ENCODE results near the gene PPTC7. TPM values are rescaled to one million over a fixed set of nuclear protein-coding genes. Genes with fewer than 3 reads are reported as not detected.
"Not testable (repeated sequence)": the region's sequence is repeated elsewhere in the genome, so short reads cannot be mapped to it uniquely, and the experiment has no call there.

The PPTC7 gene
- total RNA-seq, 1 donor from 2014 or later = 12.3 TPM

- peaks cover 0 to 10% of the 10 kb centered on the region in 2 donors for H3K9me3 ChIP-seq
- no peaks in the 10 kb centered on the region for H3K27me3 ChIP-seq
- H3K36me3 ChIP-seq = no peaks in the 10 kb centered on the region
- intact Hi-C loops (cut with DNase I) = no loop called here
- TF ChIP-seq CTCF (IDR thresholded peaks at IDR 0.05) = no peak
- H3K27ac ChIP-seq = no peak overlapping the region
- H3K4me1 ChIP-seq = no peaks in the 10 kb centered on the region
- no peak for DNase-seq (ENCODE audit: low spot score in 2 of 2)
- no peak overlapping the region for H3K4me3 ChIP-seq
Observed at GRCh38 chr12:110574044-110574443, 9.1 kb downstream of the PPTC7 start.

GRCh38 chr12:110570798-110571197 is 12.3 kb downstream of the PPTC7 start:
- H3K9me3 ChIP-seq; H3K36me3 ChIP-seq; H3K27ac ChIP-seq; intact Hi-C loops (cut with DNase I); DNase-seq (ENCODE audit: low spot score in 2 of 2); H3K4me1 ChIP-seq; H3K4me3 ChIP-seq; H3K27me3 ChIP-seq: not testable (repeated sequence)

GRCh38 chr12:110569838-110570237 is 13.3 kb downstream of the PPTC7 start:
- H3K36me3 ChIP-seq; intact Hi-C loops (cut with DNase I); H3K27me3 ChIP-seq; H3K27ac ChIP-seq; H3K4me3 ChIP-seq; DNase-seq (ENCODE audit: low spot score in 2 of 2); H3K9me3 ChIP-seq; H3K4me1 ChIP-seq: not testable (repeated sequence)

- TF ChIP-seq CTCF (IDR thresholded peaks at IDR 0.05) = no peak
- intact Hi-C loops (cut with DNase I) = no loop called here
- no peak overlapping the region for H3K27ac ChIP-seq
- H3K27me3 ChIP-seq = no peaks in the 10 kb centered on the region
- H3K4me3 ChIP-seq = no peak overlapping the region
- no peak for DNase-seq (ENCODE audit: low spot score in 2 of 2)
- no peaks in the 10 kb centered on the region for H3K36me3 ChIP-seq
- H3K9me3 ChIP-seq = peaks cover 0 to 10% of the 10 kb centered on the region in 2 donors
- peaks cover 5 to 6% of the 10 kb centered on the region in 2 donors for H3K4me1 ChIP-seq
Observed at GRCh38 chr12:110568752-110569151, 14.4 kb downstream of the PPTC7 start.

- Histone ChIP-seq H3K36me3 (no peaks in the 10 kb centered on the region), H3K27ac (no peak overlapping the region), H3K4me3 (no peak overlapping the region), H3K27me3 (no peaks in the 10 kb centered on the region), H3K9me3 (peaks cover 0 to 8% of the 10 kb centered on the region in 2 donors), H3K4me1 (peaks cover 5 to 8% of the 10 kb centered on the region in 2 donors)
- TF ChIP-seq CTCF (IDR thresholded peaks at IDR 0.05) = no peak
- DNase-seq (ENCODE audit: low spot score in 2 of 2) = no peak
- intact Hi-C loops (cut with DNase I) = no loop called here
Observed at GRCh38 chr12:110566993-110567392, 16.1 kb downstream of the PPTC7 start.

GRCh38 chr12:110565894-110566871 is 16.9 kb downstream of the PPTC7 start:
- no peak for TF ChIP-seq CTCF (IDR thresholded peaks at IDR 0.05)

More at GRCh38 chr12:110565894-110566871, 16.9 kb downstream of the PPTC7 start:
- Histone ChIP-seq H3K9me3 (no peaks in the 10 kb centered on the region), H3K4me3 (no peak overlapping the region), H3K27me3 (no peaks in the 10 kb centered on the region), H3K4me1 (peaks cover 5 to 8% of the 10 kb centered on the region in 2 donors), H3K27ac (no peak overlapping the region), H3K36me3 (no peaks in the 10 kb centered on the region)
- intact Hi-C loops (cut with DNase I) = no loop called here
- DNase-seq (ENCODE audit: low spot score in 2 of 2) = no peak

Measured in ascending aorta (tissue), 2 donors.